Spleen (tissue), 7 donors: ENCODE data around the gene LTBP1.

ENCODE experiments used
- CTCF ChIP-seq, 11 experiments: fragments of 200-600 bp in 7 of 11; fragments of 450-650 bp in 4 of 11; sonication (generic) in 4 of 11; IDR thresholded peaks in 8 of 11; conservative IDR thresholded peaks in 3 of 11; 1 replicate in 7 of 11; 2 replicates in 4 of 11; pipeline versions ENCODE4 v1.4.0 to v1.8.0; 2016 to 2021; ENCODE audit warnings: antibody characterized with exemption in 11 of 11, inconsistent platforms in 4 of 11, mild to moderate bottlenecking in 1 of 11
- POLR2A ChIP-seq, 3 donors: fragments of 450-650 bp; IDR thresholded peaks; one replicate each; pipeline ENCODE4 v1.5.1; 2017; ENCODE audit warnings: antibody characterized with exemption in 3 of 3, mild to moderate bottlenecking in 1 of 3
- POLR2AphosphoS5 ChIP-seq, 3 donors: sonication (generic); formaldehyde crosslinking; IDR thresholded peaks; one replicate each; pipeline ENCODE4 v1.5.1; 2017; ENCODE audit warnings: antibody characterized with exemption in 3 of 3
- donor health status: DM: no; HTN: no; CAD: no; lungs with moderate emphysema.
- donor health status: DM: no; HTN: no; CAD: no.
- donor health status: DM: no; HTN: no; CAD: no.

- TF ChIP-seq CTCF (IDR thresholded peaks at IDR 0.05 in 8 of 11, conservative IDR thresholded peaks at IDR 0.05 in 3 of 11), result no peak
- no peak for TF ChIP-seq POLR2A (IDR thresholded peaks at IDR 0.05)
- TF ChIP-seq POLR2AphosphoS5 (IDR thresholded peaks at IDR 0.05), result no peak
Measured at GRCh38 chr2:33358878-33359277, 412.1 kb downstream of the LTBP1 start.
